GM23338 (cell line): ENCODE data around the gene ARHGAP4.

Source experiments
- CREB1 ChIP-seq: fragments of 250-450 bp; sonication (Bioruptor Pico); IDR thresholded peaks from 2 replicates; pipeline ENCODE4 v1.5.0; 2020; ENCODE audit warnings: low read depth, mild to moderate bottlenecking, moderate library complexity
- CTCF ChIP-seq, 2 experiments: fragments of 200-600 bp in 1 of 2; sonication (generic) in 1 of 2; conservative IDR thresholded peaks; 2 replicates each; pipeline versions ENCODE4 v1.5.1 to v1.6.1; 2016 to 2017; ENCODE audit warnings: antibody characterized with exemption in 2 of 2, low read depth in 2 of 2, mild to moderate bottlenecking in 2 of 2, moderate library complexity in 1 of 2
- EZH2 ChIP-seq: fragments of 200-600 bp; sonication (generic); IDR thresholded peaks from one replicate; pipeline ENCODE4 v1.8.0; 2017; ENCODE audit warnings: antibody characterized with exemption, mild to moderate bottlenecking, low read depth; ENCODE audit not compliant: unreplicated experiment
- POLR2AphosphoS5 ChIP-seq: IDR thresholded peaks from 2 replicates; pipeline ENCODE4 v1.6.1; 2016; ENCODE audit warnings: antibody characterized with exemption, low read depth
- REST ChIP-seq: IDR thresholded peaks from one replicate; pipeline ENCODE4 v1.6.1; 2018; ENCODE audit warnings: antibody characterized with exemption; ENCODE audit not compliant: unreplicated experiment
- TF ChIP-seq, protein P1 (sequence below): IDR thresholded peaks from 2 replicates; pipeline ENCODE4 v1.6.1; 2016; ENCODE audit warnings: antibody characterized with exemption

- TF ChIP-seq CTCF (conservative IDR thresholded peaks at IDR 0.05; ENCODE audit: low read depth in 2 of 2) (no peak), EZH2 (no peak), POLR2AphosphoS5 (no peak), REST (no peak), CREB1 (CRISPR knock-in tag) (no peak)
- TF ChIP-seq, protein P1, sequence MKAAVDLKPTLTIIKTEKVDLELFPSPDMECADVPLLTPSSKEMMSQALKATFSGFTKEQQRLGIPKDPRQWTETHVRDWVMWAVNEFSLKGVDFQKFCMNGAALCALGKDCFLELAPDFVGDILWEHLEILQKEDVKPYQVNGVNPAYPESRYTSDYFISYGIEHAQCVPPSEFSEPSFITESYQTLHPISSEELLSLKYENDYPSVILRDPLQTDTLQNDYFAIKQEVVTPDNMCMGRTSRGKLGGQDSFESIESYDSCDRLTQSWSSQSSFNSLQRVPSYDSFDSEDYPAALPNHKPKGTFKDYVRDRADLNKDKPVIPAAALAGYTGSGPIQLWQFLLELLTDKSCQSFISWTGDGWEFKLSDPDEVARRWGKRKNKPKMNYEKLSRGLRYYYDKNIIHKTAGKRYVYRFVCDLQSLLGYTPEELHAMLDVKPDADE = no peak
Measured at GRCh38 chrX:153934148-153934761, 8.2 kb upstream of the ARHGAP4 start.
